Tibial nerve (tissue), 4 donors: ENCODE data around the gene LHPP. TPM values are rescaled to one million over a fixed set of nuclear protein-coding genes. Genes with fewer than 3 reads are reported as not detected.

ENCODE experiments used
- DNase-seq, 2 donors: peaks; one replicate each; pipeline ENCODE4 v3.0.0-alpha.2; 2019; ENCODE audit warnings: low spot score in 2 of 2
- H3K27ac ChIP-seq, 4 donors: fragments of 200-600 bp; sonication (generic) in 3 of 4; one replicate each; pipeline ENCODE4 v1.5.1; 2017 to 2019; ENCODE audit warnings: mild to moderate bottlenecking in 1 of 4
- H3K27me3 ChIP-seq, 2 donors: fragments of 200-600 bp; sonication (generic) in 1 of 2; one replicate each; pipeline versions ENCODE4 v1.5.1 to v1.6.0; 2017 to 2019
- H3K36me3 ChIP-seq, 3 donors: fragments of 200-600 bp; sonication (generic); one replicate each; pipeline ENCODE4 v1.5.1; 2018 to 2019
- H3K4me1 ChIP-seq, 4 donors: fragments of 200-600 bp; sonication (generic) in 3 of 4; one replicate each; pipeline ENCODE4 v1.5.1; 2017 to 2019
- H3K4me3 ChIP-seq, 4 donors: fragments of 200-600 bp; sonication (generic) in 3 of 4; one replicate each; pipeline ENCODE4 v1.5.1; 2017 to 2019; ENCODE audit warnings: mild to moderate bottlenecking in 1 of 4, moderate library complexity in 1 of 4
- H3K9me3 ChIP-seq, 4 donors: fragments of 200-600 bp; sonication (generic) in 3 of 4; one replicate each; pipeline ENCODE4 v1.5.1; 2017 to 2019
- CTCF ChIP-seq, 5 experiments: fragments of 200-600 bp in 3 of 5; fragments of 450-650 bp in 2 of 5; sonication (generic) in 3 of 5; IDR thresholded peaks; one replicate each; pipeline ENCODE4 v1.5.1; 2016 to 2019; ENCODE audit warnings: antibody characterized with exemption in 5 of 5, mild to moderate bottlenecking in 3 of 5, moderate library complexity in 2 of 5
- EP300 ChIP-seq, 2 donors: sonication (generic); formaldehyde crosslinking; IDR thresholded peaks; one replicate each; pipeline ENCODE4 v1.6.1; 2017; ENCODE audit warnings: antibody characterized with exemption in 2 of 2, mild to moderate bottlenecking in 1 of 2
- POLR2A ChIP-seq, 2 donors: fragments of 450-650 bp; IDR thresholded peaks; one replicate each; pipeline ENCODE4 v1.6.1; 2017; ENCODE audit warnings: antibody characterized with exemption in 2 of 2, mild to moderate bottlenecking in 2 of 2, moderate library complexity in 2 of 2
- WGBS, 2 donors: methylation state at CpG; one replicate each; pipeline ENCODE4 v1.1.5; 2018; 5-methylcytosine and 5-hydroxymethylcytosine counted together
- total RNA-seq, 4 donors: library from RNA; depleted of rRNA; stranded (reverse); fragments of >200 nt; gene quantifications; one replicate each; pipeline ENCODE4 v1.1.0, GENCODE V29; 2016

LHPP gene
- total RNA-seq, 4 donors from 2014 or later = 25.5 to 211 (median 123) TPM

GRCh38 chr10:124568848-124569622, 107.4 kb downstream of the LHPP start:
- no peak overlapping the region for H3K4me3 ChIP-seq
- DNase-seq = no peak
- 58 to 67% methylated on average over 15 to 20 of the region's 21 CpGs for WGBS, 2 donors
- H3K36me3 ChIP-seq = no peaks in the 10 kb centered on the region
- H3K27me3 ChIP-seq = no peaks in the 10 kb centered on the region
- no peak for TF ChIP-seq EP300 (IDR thresholded peaks at IDR 0.05)
- TF ChIP-seq CTCF (IDR thresholded peaks at IDR 0.05) = no peak
- no peak for TF ChIP-seq POLR2A (IDR thresholded peaks at IDR 0.05)
- H3K27ac ChIP-seq = no peak overlapping the region
- no peaks in the 10 kb centered on the region for H3K9me3 ChIP-seq
- H3K4me1 ChIP-seq = no peaks in the 10 kb centered on the region

- Histone ChIP-seq H3K27me3 (no peaks in the 10 kb centered on the region), H3K4me3 (no peak overlapping the region), H3K4me1 (no peaks in the 10 kb centered on the region), H3K27ac (no peak overlapping the region), H3K36me3 (no peaks in the 10 kb centered on the region), H3K9me3 (no peaks in the 10 kb centered on the region)
- 80 to 81% methylated on average over 11 of the region's 11 CpGs for WGBS, 2 donors
- TF ChIP-seq CTCF (IDR thresholded peaks at IDR 0.05) (no peak), POLR2A (IDR thresholded peaks at IDR 0.05) (no peak), EP300 (IDR thresholded peaks at IDR 0.05) (no peak)
- DNase-seq = no peak
These were observed 108.2 kb downstream of the LHPP start for GRCh38 chr10:124569623-124570470.

GRCh38 chr10:124570646-124571045, 109.0 kb downstream of the LHPP start:
- no peaks in the 10 kb centered on the region for H3K9me3 ChIP-seq
- no peaks in the 10 kb centered on the region for H3K36me3 ChIP-seq
- no peak for TF ChIP-seq CTCF (IDR thresholded peaks at IDR 0.05)
- TF ChIP-seq POLR2A (IDR thresholded peaks at IDR 0.05) = no peak
- no peak for TF ChIP-seq EP300 (IDR thresholded peaks at IDR 0.05)
- WGBS, 2 donors = 84 to 86% methylated on average over 9 of the region's 9 CpGs
- no peaks in the 10 kb centered on the region for H3K4me1 ChIP-seq
- no peaks in the 10 kb centered on the region for H3K27me3 ChIP-seq
- H3K27ac ChIP-seq = no peak overlapping the region
- no peak for DNase-seq
- H3K4me3 ChIP-seq = no peak overlapping the region

- WGBS, 2 donors = 76 to 84% methylated on average over 11 of the region's 11 CpGs
- Histone ChIP-seq H3K4me3 (no peak overlapping the region), H3K27me3 (no peaks in the 10 kb centered on the region), H3K36me3 (no peaks in the 10 kb centered on the region), H3K9me3 (no peaks in the 10 kb centered on the region), H3K27ac (no peak overlapping the region), H3K4me1 (no peaks in the 10 kb centered on the region)
- no peak for TF ChIP-seq CTCF (IDR thresholded peaks at IDR 0.05)
- TF ChIP-seq POLR2A (IDR thresholded peaks at IDR 0.05) = no peak
- TF ChIP-seq EP300 (IDR thresholded peaks at IDR 0.05) = no peak
- DNase-seq = no peak
These were observed 111.1 kb downstream of the LHPP start for GRCh38 chr10:124572751-124573150.
